ENCODE measurements around the gene OR2L2. TPM values are rescaled to one million over a fixed set of nuclear protein-coding genes. Genes with fewer than 3 reads are reported as not detected.

The OR2L2 gene
- total and polyA plus RNA-seq, 10 of the 15 experiments (the other 5 are each of a cell fraction or from before 2014, with no cell fraction given): 0.01 to 0.04 (median 0.03) TPM; not detected in 6

DNA sequence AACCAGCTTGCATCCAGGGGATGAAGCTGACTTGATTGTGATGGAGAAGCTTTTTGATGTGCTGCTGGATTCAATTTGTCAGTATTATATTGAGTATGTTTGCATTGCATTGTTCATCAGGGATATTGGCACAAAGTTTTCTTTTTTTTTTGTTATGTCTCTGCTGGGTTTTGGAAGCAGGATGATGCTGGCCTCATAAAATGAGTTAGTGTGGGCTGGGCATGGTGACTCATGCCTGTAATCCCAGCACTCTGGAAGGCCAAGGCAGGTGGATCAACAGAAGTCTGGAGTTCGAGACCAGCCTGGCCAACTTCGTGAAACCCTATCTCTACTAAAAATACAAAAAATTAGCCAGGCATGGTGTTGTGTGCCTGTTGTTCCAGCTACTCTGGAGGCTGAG is 25.4 kb downstream of the OR2L2 start:
- intact Hi-C loops (cut with micrococcal nuclease; ENCODE audit: unreplicated experiment): no loop called here
- BruUV-seq (replicated peaks): no TSS peak
- in situ Hi-C loops (cut with MboI): no loop called here
- WGBS (ENCODE audit: insufficient coverage, insufficient replicate concordance, low lambda C conversion rate, missing lambda C conversion rate): 0% methylated on average over 2 of the region's 2 CpGs
- Histone ChIP-seq H3K4me2 (ENCODE audit: control insufficient read depth, insufficient read depth) (no peak overlapping the region), H3K4me1 (ENCODE audit: control insufficient read depth, insufficient read depth, low read length) (no peaks in the 10 kb centered on the region), H3K36me3 (ENCODE audit: control insufficient read depth in 2 of 2, insufficient read depth in 2 of 2, low read length in 1 of 2) (no peaks in the 10 kb centered on the region), H3K27me3 (replicated peaks in 1 of 2; ENCODE audit: control insufficient read depth in 2 of 2, insufficient read depth in 2 of 2, low read length in 1 of 2) (no peaks in the 10 kb centered on the region), H2AFZ (ENCODE audit: control insufficient read depth, low read depth, low read length) (no peak overlapping the region), H3K4me3 (no peak overlapping the region), H4K20me1 (ENCODE audit: control insufficient read depth, insufficient read depth) (no peaks in the 10 kb centered on the region), H3K27ac (ENCODE audit: control insufficient read depth, insufficient read depth) (no peak overlapping the region), H3K79me2 (ENCODE audit: control insufficient read depth, insufficient read depth, low read length) (no peaks in the 10 kb centered on the region), H3K9me3 (replicated peaks; ENCODE audit: control insufficient read depth, insufficient read depth, low read length) (no peaks in the 10 kb centered on the region), H3K9ac (ENCODE audit: control insufficient read depth, insufficient read depth, low read length) (no peak overlapping the region)
- ChIA-PET CTCF (no interaction called here), RAD21 (ENCODE audit: unreplicated experiment) (no interaction called here), POLR2A (no interaction called here), SMC1A (ENCODE audit: uncharacterized antibody, unreplicated experiment) (no interaction called here)
- TF ChIP-seq PKNOX1 (IDR thresholded peaks at IDR 0.05): no peak
- no peak for TF ChIP-seq ZNF384 (IDR thresholded peaks at IDR 0.05; ENCODE audit: borderline replicate concordance, low read depth, low read length)
- no peak for TF ChIP-seq STAT3 (IDR thresholded peaks at IDR 0.05; ENCODE audit: low read depth, low read length)
- TF ChIP-seq, protein P1, sequence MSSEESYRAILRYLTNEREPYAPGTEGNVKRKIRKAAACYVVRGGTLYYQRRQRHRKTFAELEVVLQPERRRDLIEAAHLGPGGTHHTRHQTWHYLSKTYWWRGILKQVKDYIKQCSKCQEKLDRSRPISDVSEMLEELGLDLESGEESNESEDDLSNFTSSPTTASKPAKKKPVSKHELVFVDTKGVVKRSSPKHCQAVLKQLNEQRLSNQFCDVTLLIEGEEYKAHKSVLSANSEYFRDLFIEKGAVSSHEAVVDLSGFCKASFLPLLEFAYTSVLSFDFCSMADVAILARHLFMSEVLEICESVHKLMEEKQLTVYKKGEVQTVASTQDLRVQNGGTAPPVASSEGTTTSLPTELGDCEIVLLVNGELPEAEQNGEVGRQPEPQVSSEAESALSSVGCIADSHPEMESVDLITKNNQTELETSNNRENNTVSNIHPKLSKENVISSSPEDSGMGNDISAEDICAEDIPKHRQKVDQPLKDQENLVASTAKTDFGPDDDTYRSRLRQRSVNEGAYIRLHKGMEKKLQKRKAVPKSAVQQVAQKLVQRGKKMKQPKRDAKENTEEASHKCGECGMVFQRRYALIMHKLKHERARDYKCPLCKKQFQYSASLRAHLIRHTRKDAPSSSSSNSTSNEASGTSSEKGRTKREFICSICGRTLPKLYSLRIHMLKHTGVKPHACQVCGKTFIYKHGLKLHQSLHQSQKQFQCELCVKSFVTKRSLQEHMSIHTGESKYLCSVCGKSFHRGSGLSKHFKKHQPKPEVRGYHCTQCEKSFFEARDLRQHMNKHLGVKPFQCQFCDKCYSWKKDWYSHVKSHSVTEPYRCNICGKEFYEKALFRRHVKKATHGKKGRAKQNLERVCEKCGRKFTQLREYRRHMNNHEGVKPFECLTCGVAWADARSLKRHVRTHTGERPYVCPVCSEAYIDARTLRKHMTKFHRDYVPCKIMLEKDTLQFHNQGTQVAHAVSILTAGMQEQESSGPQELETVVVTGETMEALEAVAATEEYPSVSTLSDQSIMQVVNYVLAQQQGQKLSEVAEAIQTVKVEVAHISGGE (CRISPR knock-in tag; IDR thresholded peaks at IDR 0.05): no peak
- no peak for TF ChIP-seq WRNIP1 (IDR thresholded peaks at IDR 0.05; ENCODE audit: borderline replicate concordance, low read depth, low read length)
- no peak for DNase-seq (ENCODE audit: low read depth, low spot score)
- FAIRE-seq: no peak
- no peak for ATAC-seq

Measured in GM12878 (cell line).